GM19324 (cell line): ENCODE data around the gene TUSC7.

Experiments used
- ATAC-seq: cut with Tn5 transposase; IDR thresholded peaks from one replicate; pipeline ENCODE4 v1.9.1; 2021; ENCODE audit warnings: mild to moderate bottlenecking, moderate library complexity; ENCODE audit not compliant: unreplicated experiment, low FRiP score

Gene TUSC7

GRCh38 chr3:116759316-116759715, 49.7 kb downstream of the TUSC7 start:
- no peak for ATAC-seq
